MCF 10A (cell line): Measurements from ENCODE around the gene TPP2. TPM values are rescaled to one million over a fixed set of nuclear protein-coding genes. Genes with fewer than 3 reads are reported as not detected.

ENCODE experiments used
- BruUV-seq: library from RNA; stranded (reverse); fragments of 400-500 nt; replicated peaks from 2 replicates; lab custom pipeline; 2021; lab: Mats Ljungman, UMichigan
- CTCF ChIA-PET: fragments of 300-600 bp; sonication (Branson Sonifier 250); formaldehyde crosslinking; extraction: SDS; loops from one replicate; lab custom pipeline; 2021; ENCODE audit warnings: antibody characterized with exemption, inconsistent platforms; lab: Yijun Ruan, JAX
- POLR2A ChIA-PET: fragments of 300-600, 350-650 bp; sonication (Branson Sonifier 250); formaldehyde crosslinking; extraction: SDS; loops from one replicate; lab custom pipeline; 2020; ENCODE audit warnings: antibody characterized with exemption, inconsistent platforms; lab: Yijun Ruan, JAX
- DNase-seq: peaks from one replicate; pipeline ENCODE4 v3.0.0-alpha.2; 2018; ENCODE audit not compliant: unreplicated experiment
- H3K27ac Mint-ChIP-seq: one replicate; pipeline ENCODE4 v1.8.0; 2022; ENCODE audit warnings: mild to moderate bottlenecking, low read depth, mixed read lengths; ENCODE audit not compliant: unreplicated experiment
- H3K27me3 Mint-ChIP-seq: one replicate; pipeline ENCODE4 v1.8.0; 2022; ENCODE audit warnings: mixed read lengths; ENCODE audit not compliant: insufficient read depth, unreplicated experiment
- H3K36me3 Mint-ChIP-seq: one replicate; pipeline ENCODE4 v1.8.0; 2022; ENCODE audit warnings: mild to moderate bottlenecking, moderate library complexity, mixed read lengths; ENCODE audit not compliant: insufficient read depth, unreplicated experiment
- H3K4me1 Mint-ChIP-seq: one replicate; pipeline ENCODE4 v1.8.0; 2022; ENCODE audit warnings: mixed read lengths; ENCODE audit not compliant: insufficient read depth, unreplicated experiment
- H3K4me3 Mint-ChIP-seq: one replicate; pipeline ENCODE4 v1.8.0; 2022; ENCODE audit warnings: mild to moderate bottlenecking, moderate library complexity, mixed read lengths; ENCODE audit not compliant: unreplicated experiment
- H3K9me3 Mint-ChIP-seq: one replicate; pipeline ENCODE4 v1.8.0; 2022; ENCODE audit warnings: mixed read lengths; ENCODE audit not compliant: unreplicated experiment
- intact Hi-C: fragments of 100-400 bp; cut with micrococcal nuclease; formaldehyde crosslinking; loops from 2 replicates; pipeline ENCODE4 v1.14.1; 2022
- total RNA-seq: library from RNA; stranded (reverse); gene quantifications from 2 replicates; pipeline ENCODE4 v1.2.3, GENCODE V29; 2022
- TF ChIP-seq, protein P1 (sequence below): fragments of 200-600 bp; IDR thresholded peaks from one replicate; pipeline ENCODE4 v1.8.0; 2022; ENCODE audit warnings: antibody characterized with exemption, mild to moderate bottlenecking; ENCODE audit not compliant: unreplicated experiment

TPP2 gene
- total RNA-seq, 1 experiment from 2014 or later, result 44.2 TPM

DNA sequence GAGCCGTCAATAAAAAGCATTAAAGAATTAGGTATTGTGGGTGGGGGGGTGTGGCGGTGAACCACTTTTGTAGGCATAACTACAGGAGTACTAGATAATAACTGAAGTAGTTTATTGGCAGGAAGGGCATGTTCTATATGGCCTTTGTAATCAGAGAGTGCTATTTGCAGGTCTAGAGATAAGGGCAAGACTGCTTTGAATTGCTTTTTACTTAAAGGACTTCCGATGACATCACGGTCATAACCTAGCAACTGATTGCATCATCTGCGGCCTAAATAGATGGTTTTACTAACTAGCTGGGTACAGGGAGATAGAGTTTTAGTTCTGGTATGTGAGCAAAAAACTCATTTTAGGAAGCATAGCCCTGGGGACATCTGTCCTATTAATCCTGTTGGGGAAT, 73.3 kb downstream of the TPP2 start:
- DNase-seq, result no peak
- intact Hi-C loops, result no loop called here
- CTCF ChIA-PET, result no interaction called here
- Mint-ChIP-seq H3K9me3 (no peaks in the 10 kb centered on the region), H3K36me3 (peaks cover 53% of the 10 kb centered on the region), H3K27me3 (no peaks in the 10 kb centered on the region), H3K27ac (no peak overlapping the region), H3K4me3 (no peak overlapping the region), H3K4me1 (no peaks in the 10 kb centered on the region)
- POLR2A ChIA-PET, result no interaction called here
- TF ChIP-seq, protein P1, sequence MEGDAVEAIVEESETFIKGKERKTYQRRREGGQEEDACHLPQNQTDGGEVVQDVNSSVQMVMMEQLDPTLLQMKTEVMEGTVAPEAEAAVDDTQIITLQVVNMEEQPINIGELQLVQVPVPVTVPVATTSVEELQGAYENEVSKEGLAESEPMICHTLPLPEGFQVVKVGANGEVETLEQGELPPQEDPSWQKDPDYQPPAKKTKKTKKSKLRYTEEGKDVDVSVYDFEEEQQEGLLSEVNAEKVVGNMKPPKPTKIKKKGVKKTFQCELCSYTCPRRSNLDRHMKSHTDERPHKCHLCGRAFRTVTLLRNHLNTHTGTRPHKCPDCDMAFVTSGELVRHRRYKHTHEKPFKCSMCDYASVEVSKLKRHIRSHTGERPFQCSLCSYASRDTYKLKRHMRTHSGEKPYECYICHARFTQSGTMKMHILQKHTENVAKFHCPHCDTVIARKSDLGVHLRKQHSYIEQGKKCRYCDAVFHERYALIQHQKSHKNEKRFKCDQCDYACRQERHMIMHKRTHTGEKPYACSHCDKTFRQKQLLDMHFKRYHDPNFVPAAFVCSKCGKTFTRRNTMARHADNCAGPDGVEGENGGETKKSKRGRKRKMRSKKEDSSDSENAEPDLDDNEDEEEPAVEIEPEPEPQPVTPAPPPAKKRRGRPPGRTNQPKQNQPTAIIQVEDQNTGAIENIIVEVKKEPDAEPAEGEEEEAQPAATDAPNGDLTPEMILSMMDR, result no peak
- BruUV-seq, result no TSS peak

DNA sequence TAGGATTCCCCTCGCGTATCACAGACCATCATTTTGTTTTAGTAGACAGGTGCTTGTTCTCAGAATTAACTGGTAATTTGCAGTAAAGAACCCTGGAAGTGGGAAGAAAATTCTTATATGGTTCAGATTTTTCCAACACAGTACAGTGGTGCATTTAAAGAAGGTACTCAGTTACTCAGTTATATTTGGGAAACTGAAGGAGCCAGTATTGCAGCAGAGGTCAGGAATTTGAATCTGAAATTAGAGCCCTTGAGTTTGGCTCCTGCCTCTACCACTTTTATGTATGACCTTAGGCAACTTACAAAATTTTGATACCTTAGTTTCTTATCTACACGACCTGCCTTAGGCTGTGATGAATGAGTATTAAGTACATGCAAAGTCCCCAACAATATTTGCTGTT, 78.3 kb downstream of the TPP2 start:
- TF ChIP-seq, protein P1, result no peak
- no peak for DNase-seq
- peaks cover 48% of the 10 kb centered on the region for H3K36me3 Mint-ChIP-seq
- POLR2A ChIA-PET, result interaction anchor here (1.0 kb wide), 1 partner anchor 8 kb away, joined by 3 read pairs; no protein-coding TSS in a partner anchor
- CTCF ChIA-PET, result interaction anchor here (1.5 kb wide), 1 partner anchor 13 kb away, joined by 6 read pairs; no protein-coding TSS in a partner anchor
- BruUV-seq, result no TSS peak
- H3K27ac Mint-ChIP-seq, result peak overlapping the region; percentile 42
- no peak overlapping the region for H3K4me3 Mint-ChIP-seq
- intact Hi-C loops, result no loop called here
- no peaks in the 10 kb centered on the region for H3K4me1 Mint-ChIP-seq
- no peaks in the 10 kb centered on the region for H3K27me3 Mint-ChIP-seq
- no peaks in the 10 kb centered on the region for H3K9me3 Mint-ChIP-seq

DNA sequence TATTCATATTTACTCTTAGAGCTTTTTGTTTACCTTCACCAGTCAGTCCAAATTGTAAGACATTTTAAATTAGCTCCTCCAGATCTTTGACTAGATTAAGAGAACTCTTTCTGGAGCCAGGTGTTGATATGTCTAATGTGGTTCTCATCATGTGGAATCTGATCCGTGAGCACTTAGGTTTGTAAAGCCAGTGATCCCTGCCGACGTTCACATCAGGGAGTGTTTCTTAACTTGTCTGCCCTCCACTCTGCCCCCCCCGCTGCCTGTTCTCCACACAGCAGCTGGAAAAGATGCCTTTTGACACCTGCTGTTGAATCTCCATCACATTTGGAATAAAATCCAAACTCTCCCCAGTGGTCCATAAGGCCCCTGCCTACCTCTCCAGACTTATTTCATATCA, 80.3 kb downstream of the TPP2 start:
- DNase-seq, result no peak
- Mint-ChIP-seq H3K9me3 (no peaks in the 10 kb centered on the region), H3K27ac (no peak overlapping the region), H3K4me1 (no peaks in the 10 kb centered on the region), H3K4me3 (no peak overlapping the region), H3K36me3 (peaks cover 62% of the 10 kb centered on the region), H3K27me3 (no peaks in the 10 kb centered on the region)
- TF ChIP-seq, protein P1, result no peak
- ChIA-PET POLR2A (interaction anchor here (1.1 to 1.2 kb wide), 2 partner anchors 20 to 48 kb away, joined by 3 to 4 read pairs; no protein-coding TSS in a partner anchor), CTCF (interaction anchor here (0.6 to 0.7 kb wide), 4 partner anchors 18 to 48 kb away, joined by 3 read pairs; no protein-coding TSS in a partner anchor)
- BruUV-seq, result no TSS peak
- intact Hi-C loops, result no loop called here

DNA sequence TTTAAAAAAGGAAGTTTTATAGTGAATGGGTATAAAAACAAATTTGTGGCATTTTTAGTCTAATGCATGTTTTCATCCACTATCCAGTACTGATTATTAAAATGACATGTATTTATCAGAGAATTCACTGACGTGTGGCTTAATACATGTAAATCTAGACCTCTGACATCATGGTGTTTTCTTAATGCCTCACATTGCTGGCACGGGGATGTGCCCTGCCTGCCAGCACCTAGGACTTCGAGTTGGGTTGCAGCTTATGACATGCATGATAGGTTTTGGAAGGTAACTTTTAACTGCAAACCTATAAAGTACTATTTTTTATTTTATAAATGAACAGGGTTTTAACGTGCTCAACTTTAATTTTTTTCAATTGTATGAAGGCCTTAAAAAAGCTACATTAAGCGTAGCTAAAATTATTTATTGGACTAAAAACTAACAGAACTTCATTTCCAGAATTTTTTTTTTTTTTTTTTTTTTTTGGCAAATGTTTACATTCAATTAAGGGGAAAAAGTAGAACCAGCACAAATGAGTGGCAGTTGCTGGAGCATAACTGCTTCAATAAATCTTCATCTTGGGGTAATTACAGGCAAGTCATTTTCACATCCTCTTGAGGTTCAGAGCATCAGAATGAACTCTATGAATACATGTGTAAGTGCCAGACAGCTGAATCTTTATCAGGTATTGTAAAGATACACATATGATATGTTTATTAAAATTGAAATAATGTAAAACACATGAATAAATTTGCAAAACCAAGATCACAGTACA, 81.7 kb downstream of the TPP2 start:
- BruUV-seq, result no TSS peak

More for the DNA sequence above, 81.7 kb downstream of the TPP2 start:
- intact Hi-C loops, result no loop called here
- no peak overlapping the region for H3K4me3 Mint-ChIP-seq
- H3K27ac Mint-ChIP-seq, result no peak overlapping the region
- TF ChIP-seq, protein P1, result no peak
- no peaks in the 10 kb centered on the region for H3K4me1 Mint-ChIP-seq
- no peaks in the 10 kb centered on the region for H3K27me3 Mint-ChIP-seq
- ChIA-PET POLR2A (interaction anchor here (0.7 to 1.8 kb wide), 3 partner anchors 18 to 81 kb away, joined by 3 to 8 read pairs (median 4); no protein-coding TSS in a partner anchor), CTCF (interaction anchor here (0.6 to 1.5 kb wide), 3 partner anchors 44 to 308 kb away, joined by 3 to 5 read pairs (median 3); no protein-coding TSS in a partner anchor)
- no peaks in the 10 kb centered on the region for H3K9me3 Mint-ChIP-seq
- DNase-seq, result no peak
- H3K36me3 Mint-ChIP-seq, result peaks cover 55% of the 10 kb centered on the region
